ENCODE measurements around the gene PTPRJ. TPM values are rescaled to one million over a fixed set of nuclear protein-coding genes. Genes with fewer than 3 reads are reported as not detected.

PTPRJ gene
- total and polyA plus RNA-seq, 2 of the 13 experiments (the other 11 are each of a cell fraction or from before 2014, with no cell fraction given) = 1.0 to 1.2 TPM

DNA sequence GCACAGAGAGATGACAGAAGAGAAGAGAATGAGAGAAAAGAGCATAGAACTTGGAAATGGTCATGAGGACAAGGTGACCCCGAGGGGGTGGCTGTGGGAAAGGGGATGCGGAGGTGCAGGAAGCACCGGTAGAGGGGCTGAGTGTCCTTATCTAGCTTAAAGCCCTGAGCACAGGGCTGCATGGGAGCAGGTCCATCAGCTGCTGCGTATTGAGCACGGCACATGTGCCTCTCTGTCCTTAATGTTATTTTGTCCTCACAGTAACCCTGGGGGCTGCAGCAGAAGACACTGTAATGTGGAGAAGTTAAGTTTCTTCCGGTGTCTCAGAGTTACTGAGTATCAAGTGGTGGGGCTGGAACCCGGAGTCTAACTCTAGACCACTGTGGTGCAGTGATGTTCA, 141.9 kb downstream of the PTPRJ start:
- DNase-seq (ENCODE audit: low spot score) (no peak), FAIRE-seq (no peak), ATAC-seq (no peak)
- in situ Hi-C loops (cut with HindIII; ENCODE audit: extremely low pct_ligation_motif_present, low pct_unique_long_range_greater_than_20kb) (no loop called here), intact Hi-C loops (cut with micrococcal nuclease; ENCODE audit: unreplicated experiment) (no loop called here)
- Histone ChIP-seq H3K27me3 (ENCODE audit: control insufficient read depth in 1 of 2, insufficient read depth in 2 of 2, low read length in 2 of 2) (no peaks in the 10 kb centered on the region), H3K4me2 (ENCODE audit: low read depth, low read length) (no peak overlapping the region), H4K20me1 (ENCODE audit: insufficient read depth, low read length) (no peaks in the 10 kb centered on the region), H3K27ac (ENCODE audit: extremely low read length, insufficient read depth, low read length) (no peak overlapping the region), H3K4me1 (ENCODE audit: insufficient read depth, low read length) (no peaks in the 10 kb centered on the region), H2AFZ (ENCODE audit: low read length) (no peak overlapping the region), H3K4me3 (replicated peaks in 1 of 3; ENCODE audit: insufficient read depth in 1 of 3, low read depth in 2 of 3, low read length in 3 of 3) (no peak overlapping the region), H3K36me3 (replicated peaks in 1 of 2; ENCODE audit: control insufficient read depth in 1 of 2, insufficient read depth in 2 of 2, low read length in 2 of 2) (no peaks in the 10 kb centered on the region), H3K9me3 (ENCODE audit: low read length) (no peaks in the 10 kb centered on the region), H3K9ac (ENCODE audit: insufficient read depth, low read depth, low read length) (no peak overlapping the region), H3K79me2 (ENCODE audit: insufficient read depth, low read length) (no peaks in the 10 kb centered on the region)
- CTCF ChIA-PET (ENCODE audit: low intra/inter-chr PET ratio, low total read pairs) = no interaction called here
- 78% methylated on average over 7 of the region's 7 CpGs for WGBS (ENCODE audit: low lambda C conversion rate)
- no TSS peak for BruUV-seq (replicated peaks)
- POLR2A ChIA-PET = no interaction called here
- TF ChIP-seq ZNF121 (CRISPR knock-in tag; IDR thresholded peaks at IDR 0.05) (no peak), GTF2F1 (IDR thresholded peaks at IDR 0.05; ENCODE audit: low read length) (no peak), ZSCAN30 (CRISPR knock-in tag; IDR thresholded peaks at IDR 0.05) (no peak), POLR2G (IDR thresholded peaks at IDR 0.05; ENCODE audit: low read depth, low read length) (no peak), MTA3 (CRISPR knock-in tag; IDR thresholded peaks at IDR 0.05) (no peak), EHMT2 (IDR thresholded peaks at IDR 0.05; ENCODE audit: borderline replicate concordance, low read depth, low read length) (no peak), ZNF709 (CRISPR knock-in tag; IDR thresholded peaks at IDR 0.05) (no peak), ZNF264 (CRISPR knock-in tag; IDR thresholded peaks at IDR 0.05) (no peak)
- TF ChIP-seq, protein P1, sequence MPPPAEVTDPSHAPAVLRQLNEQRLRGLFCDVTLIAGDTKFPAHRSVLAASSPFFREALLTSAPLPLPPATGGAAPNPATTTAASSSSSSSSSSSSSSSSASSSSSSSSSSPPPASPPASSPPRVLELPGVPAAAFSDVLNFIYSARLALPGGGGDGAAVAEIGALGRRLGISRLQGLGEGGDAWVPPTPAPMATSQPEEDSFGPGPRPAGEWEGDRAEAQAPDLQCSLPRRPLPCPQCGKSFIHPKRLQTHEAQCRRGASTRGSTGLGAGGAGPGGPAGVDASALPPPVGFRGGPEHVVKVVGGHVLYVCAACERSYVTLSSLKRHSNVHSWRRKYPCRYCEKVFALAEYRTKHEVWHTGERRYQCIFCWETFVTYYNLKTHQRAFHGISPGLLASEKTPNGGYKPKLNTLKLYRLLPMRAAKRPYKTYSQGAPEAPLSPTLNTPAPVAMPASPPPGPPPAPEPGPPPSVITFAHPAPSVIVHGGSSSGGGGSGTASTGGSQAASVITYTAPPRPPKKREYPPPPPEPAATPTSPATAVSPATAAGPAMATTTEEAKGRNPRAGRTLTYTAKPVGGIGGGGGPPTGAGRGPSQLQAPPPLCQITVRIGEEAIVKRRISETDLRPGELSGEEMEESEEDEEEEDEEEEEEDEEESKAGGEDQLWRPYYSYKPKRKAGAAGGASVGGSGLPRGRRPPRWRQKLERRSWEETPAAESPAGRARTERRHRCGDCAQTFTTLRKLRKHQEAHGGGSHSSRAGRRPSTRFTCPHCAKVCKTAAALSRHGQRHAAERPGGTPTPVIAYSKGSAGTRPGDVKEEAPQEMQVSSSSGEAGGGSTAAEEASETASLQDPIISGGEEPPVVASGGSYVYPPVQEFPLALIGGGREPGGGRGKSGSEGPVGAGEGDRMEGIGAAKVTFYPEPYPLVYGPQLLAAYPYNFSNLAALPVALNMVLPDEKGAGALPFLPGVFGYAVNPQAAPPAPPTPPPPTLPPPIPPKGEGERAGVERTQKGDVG (CRISPR knock-in tag; IDR thresholded peaks at IDR 0.05; ENCODE audit: borderline replicate concordance) = no peak
- TF ChIP-seq, protein P2, sequence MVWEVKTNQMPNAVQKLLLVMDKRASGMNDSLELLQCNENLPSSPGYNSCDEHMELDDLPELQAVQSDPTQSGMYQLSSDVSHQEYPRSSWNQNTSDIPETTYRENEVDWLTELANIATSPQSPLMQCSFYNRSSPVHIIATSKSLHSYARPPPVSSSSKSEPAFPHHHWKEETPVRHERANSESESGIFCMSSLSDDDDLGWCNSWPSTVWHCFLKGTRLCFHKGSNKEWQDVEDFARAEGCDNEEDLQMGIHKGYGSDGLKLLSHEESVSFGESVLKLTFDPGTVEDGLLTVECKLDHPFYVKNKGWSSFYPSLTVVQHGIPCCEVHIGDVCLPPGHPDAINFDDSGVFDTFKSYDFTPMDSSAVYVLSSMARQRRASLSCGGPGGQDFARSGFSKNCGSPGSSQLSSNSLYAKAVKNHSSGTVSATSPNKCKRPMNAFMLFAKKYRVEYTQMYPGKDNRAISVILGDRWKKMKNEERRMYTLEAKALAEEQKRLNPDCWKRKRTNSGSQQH (CRISPR knock-in tag; IDR thresholded peaks at IDR 0.05; ENCODE audit: low read depth) = no peak
- TF ChIP-seq, protein P3, sequence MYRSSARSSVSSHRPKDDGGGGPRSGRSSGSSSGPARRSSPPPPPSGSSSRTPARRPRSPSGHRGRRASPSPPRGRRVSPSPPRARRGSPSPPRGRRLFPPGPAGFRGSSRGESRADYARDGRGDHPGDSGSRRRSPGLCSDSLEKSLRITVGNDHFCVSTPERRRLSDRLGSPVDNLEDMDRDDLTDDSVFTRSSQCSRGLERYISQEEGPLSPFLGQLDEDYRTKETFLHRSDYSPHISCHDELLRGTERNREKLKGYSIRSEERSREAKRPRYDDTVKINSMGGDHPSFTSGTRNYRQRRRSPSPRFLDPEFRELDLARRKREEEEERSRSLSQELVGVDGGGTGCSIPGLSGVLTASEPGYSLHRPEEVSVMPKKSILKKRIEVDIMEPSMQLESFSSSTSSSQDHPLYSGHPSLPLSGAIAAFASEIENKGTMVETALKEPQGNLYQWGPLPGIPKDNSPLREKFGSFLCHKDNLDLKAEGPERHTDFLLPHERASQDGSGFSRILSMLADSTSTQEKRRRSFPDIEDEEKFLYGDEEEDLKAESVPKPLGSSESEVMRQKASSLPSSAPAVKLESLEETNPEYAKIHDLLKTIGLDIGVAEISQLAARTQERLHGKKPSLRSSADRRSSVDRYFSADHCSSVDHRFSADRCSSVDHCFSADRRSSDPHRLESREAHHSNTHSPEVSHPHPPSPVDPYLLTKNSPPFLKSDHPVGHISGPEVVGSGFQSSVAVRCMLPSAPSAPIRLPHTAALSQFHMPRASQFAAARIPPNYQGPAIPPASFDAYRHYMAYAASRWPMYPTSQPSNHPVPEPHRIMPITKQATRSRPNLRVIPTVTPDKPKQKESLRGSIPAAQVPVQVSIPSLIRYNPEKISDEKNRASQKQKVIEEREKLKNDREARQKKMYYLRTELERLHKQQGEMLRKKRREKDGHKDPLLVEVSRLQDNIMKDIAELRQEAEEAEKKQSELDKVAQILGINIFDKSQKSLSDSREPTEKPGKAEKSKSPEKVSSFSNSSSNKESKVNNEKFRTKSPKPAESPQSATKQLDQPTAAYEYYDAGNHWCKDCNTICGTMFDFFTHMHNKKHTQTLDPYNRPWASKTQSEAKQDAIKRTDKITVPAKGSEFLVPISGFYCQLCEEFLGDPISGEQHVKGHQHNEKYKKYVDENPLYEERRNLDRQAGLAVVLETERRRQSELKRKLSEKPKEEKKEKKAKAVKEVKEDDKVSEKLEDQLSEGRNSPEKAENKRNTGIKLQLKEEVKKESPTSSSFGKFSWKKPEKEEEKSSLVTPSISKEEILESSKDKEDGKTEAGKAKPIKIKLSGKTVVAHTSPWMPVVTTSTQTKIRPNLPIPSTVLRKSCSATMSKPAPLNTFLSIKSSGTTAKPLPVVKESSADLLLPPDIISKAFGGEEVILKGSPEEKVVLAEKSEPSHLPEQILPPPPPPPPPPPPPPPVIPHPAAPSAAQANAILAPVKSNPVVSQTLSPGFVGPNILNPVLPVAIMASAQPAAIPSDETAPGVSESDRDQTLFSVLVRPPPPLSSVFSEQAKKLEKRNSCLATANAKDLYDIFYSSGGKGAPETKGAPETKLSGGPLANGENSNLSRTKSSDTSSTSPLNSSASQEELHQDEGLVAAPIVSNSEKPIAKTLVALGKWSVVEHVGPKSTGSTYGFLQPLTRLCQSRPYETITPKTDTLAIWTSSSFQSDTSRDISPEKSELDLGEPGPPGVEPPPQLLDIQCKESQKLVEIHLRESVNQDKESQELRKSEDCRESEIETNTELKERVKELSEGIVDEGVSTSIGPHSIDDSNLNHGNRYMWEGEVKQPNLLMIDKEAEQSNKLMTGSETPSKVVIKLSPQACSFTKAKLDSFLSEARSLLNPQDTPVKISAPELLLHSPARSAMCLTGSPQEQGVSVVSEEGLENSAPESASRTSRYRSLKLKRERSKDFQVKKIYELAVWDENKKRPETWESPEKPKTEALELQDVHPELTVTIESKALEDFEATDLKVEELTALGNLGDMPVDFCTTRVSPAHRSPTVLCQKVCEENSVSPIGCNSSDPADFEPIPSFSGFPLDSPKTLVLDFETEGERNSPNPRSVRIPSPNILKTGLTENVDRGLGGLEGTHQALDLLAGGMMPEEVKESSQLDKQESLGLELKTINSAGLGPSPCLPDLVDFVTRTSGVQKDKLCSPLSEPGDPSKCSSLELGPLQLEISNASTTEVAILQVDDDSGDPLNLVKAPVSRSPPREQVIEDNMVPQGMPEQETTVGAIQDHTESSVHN (CRISPR knock-in tag; IDR thresholded peaks at IDR 0.05) = no peak
- TF ChIP-seq, protein P4, sequence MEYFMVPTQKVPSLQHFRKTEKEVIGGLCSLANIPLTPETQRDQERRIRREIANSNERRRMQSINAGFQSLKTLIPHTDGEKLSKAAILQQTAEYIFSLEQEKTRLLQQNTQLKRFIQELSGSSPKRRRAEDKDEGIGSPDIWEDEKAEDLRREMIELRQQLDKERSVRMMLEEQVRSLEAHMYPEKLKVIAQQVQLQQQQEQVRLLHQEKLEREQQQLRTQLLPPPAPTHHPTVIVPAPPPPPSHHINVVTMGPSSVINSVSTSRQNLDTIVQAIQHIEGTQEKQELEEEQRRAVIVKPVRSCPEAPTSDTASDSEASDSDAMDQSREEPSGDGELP (IDR thresholded peaks at IDR 0.05; ENCODE audit: borderline replicate concordance, low read depth) = no peak
